HFFc6 (cell line): ENCODE data around the gene WNT9A. TPM values are rescaled to one million over a fixed set of nuclear protein-coding genes. Genes with fewer than 3 reads are reported as not detected.

Experiments used
- DNase-seq: peaks from one replicate; pipeline ENCODE4 v3.0.0-alpha.2; 2018
- H3K27ac Mint-ChIP-seq: 2 replicates; pipeline ENCODE4 v1.8.0; 2020; ENCODE audit warnings: mild to moderate bottlenecking, mixed read lengths
- H3K27me3 Mint-ChIP-seq: 2 replicates; pipeline ENCODE4 v1.8.0; 2021; ENCODE audit warnings: mild to moderate bottlenecking, moderate library complexity, mixed read lengths; ENCODE audit not compliant: insufficient read depth
- H3K36me3 Mint-ChIP-seq: 2 replicates; pipeline ENCODE4 v1.8.0; 2021; ENCODE audit warnings: low read depth, mixed read lengths
- H3K4me1 Mint-ChIP-seq: 2 replicates; pipeline ENCODE4 v1.8.0; 2020; ENCODE audit warnings: low read depth, mixed read lengths
- H3K4me3 Mint-ChIP-seq: 2 replicates; pipeline ENCODE4 v1.8.0; 2020; ENCODE audit warnings: mild to moderate bottlenecking, moderate library complexity, mixed read lengths
- H3K9me3 Mint-ChIP-seq: 2 replicates; pipeline ENCODE4 v1.8.0; 2020; ENCODE audit warnings: mild to moderate bottlenecking, mixed read lengths
- CTCF ChIP-seq: fragments of 200-600 bp; sonication (generic); IDR thresholded peaks from 2 replicates; pipeline ENCODE4 v1.5.0; 2021; ENCODE audit warnings: antibody characterized with exemption, mild to moderate bottlenecking
- total RNA-seq, 6 experiments: library from RNA; stranded (reverse); fragmentation: NEBNext Ultra II Directional; extraction: Animal tissue kit (Norgen Biotek cat#: 25700); gene quantifications; 2 replicates in 1 of 6; 3 replicates in 5 of 6; pipeline ENCODE4 v1.2.3, GENCODE V29; 2021

Gene WNT9A
- total RNA-seq, 6 experiments from 2014 or later, result 0.17 to 0.67 (median 0.57) TPM

- H3K27me3 Mint-ChIP-seq, result peaks cover 13% of the 10 kb centered on the region; the same call in 1 of the 2 replicates
Measured at GRCh38 chr1:227959325-227959860, 11.7 kb upstream of the WNT9A start.

GRCh38 chr1:227958617-227959324 lies 11.0 kb upstream of the WNT9A start:
- H3K4me3 Mint-ChIP-seq, result no peak overlapping the region
- no peak overlapping the region for H3K27ac Mint-ChIP-seq
- no peaks in the 10 kb centered on the region for H3K36me3 Mint-ChIP-seq
- H3K9me3 Mint-ChIP-seq, result no peaks in the 10 kb centered on the region; the same call in 1 of the 2 replicates
- peaks cover 10% of the 10 kb centered on the region; the same call in 1 of the 2 replicates for H3K27me3 Mint-ChIP-seq
- no peak for TF ChIP-seq CTCF
- H3K4me1 Mint-ChIP-seq, result peaks cover 13% of the 10 kb centered on the region
- DNase-seq, result no peak

More at GRCh38 chr1:227959325-227959860, 11.7 kb upstream of the WNT9A start:
- Mint-ChIP-seq H3K27ac (no peak overlapping the region), H3K36me3 (no peaks in the 10 kb centered on the region), H3K4me1 (peaks cover 8% of the 10 kb centered on the region), H3K9me3 (no peaks in the 10 kb centered on the region), H3K4me3 (no peak overlapping the region)
- DNase-seq, result no peak
- TF ChIP-seq CTCF, result no peak

DNA sequence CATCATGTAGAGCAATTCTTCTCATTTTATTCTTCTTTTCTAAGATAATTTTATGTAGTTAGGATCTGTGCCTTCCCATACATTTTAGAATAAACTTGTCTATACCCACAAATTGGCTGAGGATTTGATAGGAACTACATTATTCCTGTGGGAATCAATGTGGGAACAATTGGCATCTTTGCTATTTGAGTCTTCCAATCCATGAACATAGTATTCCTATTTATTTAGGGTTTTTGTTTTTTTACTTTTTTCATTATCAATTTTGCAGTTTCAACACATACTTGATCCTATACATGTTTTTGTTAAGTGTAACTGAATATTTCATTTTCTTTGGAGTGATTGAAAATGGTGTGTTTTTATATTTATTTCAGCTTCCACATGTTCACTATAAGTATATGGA lies 8.1 kb upstream of the WNT9A start:
- Mint-ChIP-seq H3K4me3 (no peak overlapping the region), H3K4me1 (peaks cover 8% of the 10 kb centered on the region; the same call in 1 of the 2 replicates), H3K27me3 (peaks cover 12% of the 10 kb centered on the region), H3K36me3 (no peaks in the 10 kb centered on the region), H3K9me3 (no peaks in the 10 kb centered on the region; the same call in 1 of the 2 replicates), H3K27ac (no peak overlapping the region)
- no peak for DNase-seq
- TF ChIP-seq CTCF, result no peak

DNA sequence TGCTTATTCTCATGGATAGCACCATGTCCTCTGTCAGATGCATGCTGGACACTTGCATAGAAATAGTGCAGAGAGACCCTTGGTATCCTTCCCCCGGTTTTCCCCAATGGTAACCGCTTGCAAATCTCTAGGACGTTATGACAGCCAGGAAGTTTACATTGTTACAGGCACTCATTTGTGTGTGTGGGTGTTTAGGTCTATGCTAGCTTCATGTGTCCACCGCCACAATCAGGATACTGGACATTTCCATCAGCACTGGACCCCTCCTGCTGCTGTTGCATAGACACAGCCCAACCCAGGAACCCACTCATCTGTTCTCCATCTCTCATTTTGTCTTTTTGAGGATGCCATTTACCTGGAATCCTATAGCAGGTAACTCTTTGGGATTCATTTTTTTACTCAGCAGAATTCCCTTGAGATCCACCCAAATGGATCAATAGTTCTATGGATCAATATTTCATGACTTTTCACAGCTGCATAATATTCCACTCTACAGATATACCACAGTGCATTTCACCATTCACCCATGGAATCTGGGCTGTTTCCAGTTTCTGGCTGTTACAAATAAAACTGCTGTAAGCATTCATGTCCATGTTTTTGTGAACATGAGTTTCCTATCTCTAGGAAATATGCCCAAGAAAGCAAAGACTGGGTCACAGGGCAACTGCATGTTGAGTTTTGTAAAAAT lies 6.6 kb upstream of the WNT9A start:
- Mint-ChIP-seq H3K27me3 (peaks cover 12% of the 10 kb centered on the region), H3K9me3 (no peaks in the 10 kb centered on the region; the same call in 1 of the 2 replicates), H3K4me3 (no peak overlapping the region), H3K4me1 (peaks cover 8% of the 10 kb centered on the region; the same call in 1 of the 2 replicates), H3K36me3 (no peaks in the 10 kb centered on the region), H3K27ac (no peak overlapping the region)
- DNase-seq, result no peak
- TF ChIP-seq CTCF, result peak; percentile 8

DNA sequence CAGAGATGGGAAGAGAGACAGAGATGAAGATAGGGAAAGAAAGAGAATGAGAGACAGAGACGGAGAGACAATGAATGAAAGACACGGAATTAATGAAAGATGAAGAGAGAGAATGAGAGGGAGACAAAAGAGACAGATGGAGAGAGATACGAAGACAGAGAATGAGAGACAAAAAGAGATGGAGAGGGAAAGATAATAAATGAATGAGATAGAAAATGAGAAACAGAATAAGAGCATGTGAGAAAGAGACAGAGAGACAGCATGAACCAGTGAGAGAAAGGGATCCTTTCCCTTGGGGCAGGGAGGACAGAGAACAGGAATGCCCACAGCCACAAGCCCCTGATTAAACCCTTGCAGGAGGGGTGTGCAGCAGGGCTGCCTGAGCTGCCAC lies 5.3 kb upstream of the WNT9A start:
- TF ChIP-seq CTCF, result no peak
- Mint-ChIP-seq H3K4me1 (peaks cover 13% of the 10 kb centered on the region; the same call in 1 of the 2 replicates), H3K4me3 (no peak overlapping the region), H3K9me3 (no peaks in the 10 kb centered on the region; the same call in 1 of the 2 replicates), H3K36me3 (no peaks in the 10 kb centered on the region), H3K27me3 (peaks cover 17% of the 10 kb centered on the region), H3K27ac (no peak overlapping the region)
- DNase-seq, result no peak
